ENCODE measurements around the gene IL32. TPM values are rescaled to one million over a fixed set of nuclear protein-coding genes. Genes with fewer than 3 reads are reported as not detected.
"Not testable (repeated sequence)": the region's sequence is repeated elsewhere in the genome, so short reads cannot be mapped to it uniquely, and the experiment has no call there.

IL32 gene
- total RNA-seq, 2 experiments from 2014 or later = 2,973 to 3,212 TPM

GRCh38 chr16:3069146-3069545 lies 3.7 kb downstream of the IL32 start:
- Mint-ChIP-seq H3K27ac (peak overlapping the region; percentile 94), H3K4me1 (peaks cover 65% of the 10 kb centered on the region), H3K36me3 (ENCODE audit: low read depth) (peaks cover 54% of the 10 kb centered on the region), H3K4me3 (peak overlapping the region; percentile 100)
- CTCF ChIA-PET = interaction anchor here (0.7 to 5.0 kb wide), 3 partner anchors 10 to 82 kb away, joined by 3 to 22 read pairs (median 3); no protein-coding TSS in a partner anchor
- H3K27me3 Mint-ChIP-seq, POLR2A ChIA-PET, DNase-seq, H3K9me3 Mint-ChIP-seq: not testable (repeated sequence)

GRCh38 chr16:3070608-3071111 lies 5.2 kb downstream of the IL32 start:
- peak overlapping the region; percentile 94 for H3K27ac Mint-ChIP-seq
- ChIA-PET CTCF (interaction anchor here (0.7 to 5.0 kb wide), 8 partner anchors 7 to 59 kb away, joined by 3 to 22 read pairs (median 6); no protein-coding TSS in a partner anchor), POLR2A (interaction anchor here (0.7 to 1.0 kb wide), 3 partner anchors 26 to 59 kb away, joined by 3 read pairs; no protein-coding TSS in a partner anchor)
- peak overlapping the region; percentile 8 for H3K4me3 Mint-ChIP-seq
- no peaks in the 10 kb centered on the region for H3K9me3 Mint-ChIP-seq
- peaks cover 55% of the 10 kb centered on the region for H3K36me3 Mint-ChIP-seq (ENCODE audit: low read depth)
- no peak for DNase-seq
- peaks cover 67% of the 10 kb centered on the region for H3K4me1 Mint-ChIP-seq
- no peaks in the 10 kb centered on the region for H3K27me3 Mint-ChIP-seq

- DNase-seq = no peak
- Mint-ChIP-seq H3K4me1 (peaks cover 77% of the 10 kb centered on the region), H3K27ac (peak overlapping the region; percentile 94), H3K4me3 (peak overlapping the region; percentile 35), H3K36me3 (ENCODE audit: low read depth) (peaks cover 45% of the 10 kb centered on the region), H3K27me3 (no peaks in the 10 kb centered on the region), H3K9me3 (no peaks in the 10 kb centered on the region)
- CTCF ChIA-PET = interaction anchor here (1.4 to 5.0 kb wide), 5 partner anchors 8 to 58 kb away, joined by 3 to 22 read pairs (median 9); no protein-coding TSS in a partner anchor
- POLR2A ChIA-PET = interaction anchor here (1.0 kb wide), 2 partner anchors 25 to 58 kb away, joined by 3 read pairs; no protein-coding TSS in a partner anchor
Measured at GRCh38 chr16:3071655-3072054, 6.2 kb downstream of the IL32 start.

GRCh38 chr16:3072148-3072547 lies 6.7 kb downstream of the IL32 start:
- Mint-ChIP-seq H3K36me3 (ENCODE audit: low read depth) (peaks cover 45% of the 10 kb centered on the region), H3K27ac (peak overlapping the region; percentile 94), H3K4me1 (peaks cover 82% of the 10 kb centered on the region), H3K4me3 (peak overlapping the region; percentile 35)
- POLR2A ChIA-PET, H3K27me3 Mint-ChIP-seq, H3K9me3 Mint-ChIP-seq: not testable (repeated sequence)
- DNase-seq = peak; percentile 29
- CTCF ChIA-PET = interaction anchor here (1.4 to 2.7 kb wide), 3 partner anchors 9 to 58 kb away, joined by 3 to 9 read pairs (median 9); no protein-coding TSS in a partner anchor

GRCh38 chr16:3072576-3073263 lies 7.3 kb downstream of the IL32 start:
- peaks cover 43% of the 10 kb centered on the region for H3K36me3 Mint-ChIP-seq (ENCODE audit: low read depth)
- H3K4me1 Mint-ChIP-seq = peaks cover 87% of the 10 kb centered on the region
- POLR2A ChIA-PET, H3K27me3 Mint-ChIP-seq, H3K9me3 Mint-ChIP-seq: not testable (repeated sequence)
- peak; percentile 68 for DNase-seq
- peak overlapping the region; percentile 84 for H3K4me3 Mint-ChIP-seq
- peak overlapping the region; percentile 98 for H3K27ac Mint-ChIP-seq
- CTCF ChIA-PET = interaction anchor here (0.5 to 5.8 kb wide), 4 partner anchors 39 to 57 kb away, joined by 3 to 31 read pairs (median 9); no protein-coding TSS in a partner anchor

GRCh38 chr16:3073448-3073847 lies 8.0 kb downstream of the IL32 start:
- no peaks in the 10 kb centered on the region for H3K27me3 Mint-ChIP-seq
- POLR2A ChIA-PET = no interaction called here

GRCh38 chr16:3074860-3075522 lies 9.6 kb downstream of the IL32 start:
- Mint-ChIP-seq H3K4me3 (peak overlapping the region; percentile 84), H3K27ac (peak overlapping the region; percentile 98), H3K4me1 (peaks cover 91% of the 10 kb centered on the region), H3K36me3 (ENCODE audit: low read depth) (peaks cover 41% of the 10 kb centered on the region), H3K9me3 (peaks cover 13% of the 10 kb centered on the region), H3K27me3 (no peaks in the 10 kb centered on the region)
- DNase-seq = peak; percentile 94
- ChIA-PET POLR2A (interaction anchor here (0.5 to 2.8 kb wide), 7 partner anchors 9 to 55 kb away, joined by 3 to 21 read pairs (median 3); partner anchors contain the start of gene IL32), CTCF (interaction anchor here (0.6 to 5.8 kb wide), 14 partner anchors 9 to 148 kb away, joined by 3 to 31 read pairs (median 4); partner anchors contain the start of gene IL32)

More at GRCh38 chr16:3073448-3073847, 8.0 kb downstream of the IL32 start:
- peak overlapping the region; percentile 84 for H3K4me3 Mint-ChIP-seq
- DNase-seq = no peak
- H3K9me3 Mint-ChIP-seq = peaks cover 6% of the 10 kb centered on the region
- H3K27ac Mint-ChIP-seq = peak overlapping the region; percentile 98
- CTCF ChIA-PET = interaction anchor here (0.5 to 5.8 kb wide), 2 partner anchors 38 to 56 kb away, joined by 3 to 31 read pairs; no protein-coding TSS in a partner anchor
- peaks cover 91% of the 10 kb centered on the region for H3K4me1 Mint-ChIP-seq
- H3K36me3 Mint-ChIP-seq (ENCODE audit: low read depth) = peaks cover 43% of the 10 kb centered on the region

- Mint-ChIP-seq H3K27me3 (no peaks in the 10 kb centered on the region), H3K27ac (peak overlapping the region; percentile 98), H3K4me3 (peak overlapping the region; percentile 84), H3K4me1 (peaks cover 87% of the 10 kb centered on the region), H3K9me3 (peaks cover 14% of the 10 kb centered on the region), H3K36me3 (ENCODE audit: low read depth) (peaks cover 38% of the 10 kb centered on the region)
- ChIA-PET CTCF (interaction anchor here (1.0 to 5.8 kb wide), 13 partner anchors 10 to 83 kb away, joined by 3 to 31 read pairs (median 5); partner anchors contain the start of gene IL32), POLR2A (interaction anchor here (0.8 to 2.8 kb wide), 5 partner anchors 10 to 54 kb away, joined by 3 to 21 read pairs (median 3); partner anchors contain the start of gene IL32)
- DNase-seq = no peak
Measured at GRCh38 chr16:3075523-3075915, 10.1 kb downstream of the IL32 start.

GRCh38 chr16:3075946-3076345 lies 10.5 kb downstream of the IL32 start:
- POLR2A ChIA-PET = interaction anchor here (2.0 to 2.8 kb wide), 2 partner anchors 10 to 54 kb away, joined by 14 to 21 read pairs; partner anchors contain the start of gene IL32
- H3K36me3 Mint-ChIP-seq (ENCODE audit: low read depth) = peaks cover 40% of the 10 kb centered on the region

GRCh38 chr16:3076577-3076976 lies 11.1 kb downstream of the IL32 start:
- Mint-ChIP-seq H3K36me3 (ENCODE audit: low read depth) (peaks cover 45% of the 10 kb centered on the region), H3K4me1 (peaks cover 85% of the 10 kb centered on the region), H3K9me3 (peaks cover 19% of the 10 kb centered on the region), H3K27me3 (no peaks in the 10 kb centered on the region), H3K27ac (peak overlapping the region; percentile 98), H3K4me3 (peak overlapping the region; percentile 84)
- DNase-seq = no peak
- POLR2A ChIA-PET = interaction anchor here (0.6 to 2.8 kb wide), 3 partner anchors 9 to 53 kb away, joined by 3 to 21 read pairs (median 14); partner anchors contain the start of gene IL32
- CTCF ChIA-PET = interaction anchor here (0.7 to 5.8 kb wide), 12 partner anchors 10 to 82 kb away, joined by 3 to 31 read pairs (median 6); partner anchors contain the start of gene IL32

More at GRCh38 chr16:3075946-3076345, 10.5 kb downstream of the IL32 start:
- DNase-seq, H3K27me3 Mint-ChIP-seq: not testable (repeated sequence)
- CTCF ChIA-PET = interaction anchor here (0.7 to 5.8 kb wide), 10 partner anchors 10 to 82 kb away, joined by 3 to 31 read pairs (median 6); partner anchors contain the start of gene IL32
- peak overlapping the region; percentile 84 for H3K4me3 Mint-ChIP-seq
- peaks cover 16% of the 10 kb centered on the region for H3K9me3 Mint-ChIP-seq
- peaks cover 87% of the 10 kb centered on the region for H3K4me1 Mint-ChIP-seq
- H3K27ac Mint-ChIP-seq = peak overlapping the region; percentile 98

GRCh38 chr16:3080024-3080423 lies 14.6 kb downstream of the IL32 start:
- Mint-ChIP-seq H3K4me3 (no peak overlapping the region), H3K4me1 (peaks cover 80% of the 10 kb centered on the region), H3K27me3 (no peaks in the 10 kb centered on the region), H3K9me3 (peaks cover 19% of the 10 kb centered on the region), H3K27ac (no peak overlapping the region), H3K36me3 (ENCODE audit: low read depth) (peaks cover 52% of the 10 kb centered on the region)
- CTCF ChIA-PET = interaction anchor here (1.0 to 2.0 kb wide), 6 partner anchors 9 to 49 kb away, joined by 5 to 12 read pairs (median 6); partner anchors contain the start of gene IL32
- DNase-seq = no peak
- POLR2A ChIA-PET = no interaction called here

GRCh38 chr16:3081957-3082356 lies 16.5 kb downstream of the IL32 start:
- H3K4me3 Mint-ChIP-seq, H3K27me3 Mint-ChIP-seq, CTCF ChIA-PET, DNase-seq, POLR2A ChIA-PET, H3K27ac Mint-ChIP-seq: not testable (repeated sequence)
- Mint-ChIP-seq H3K36me3 (ENCODE audit: low read depth) (peaks cover 51% of the 10 kb centered on the region), H3K4me1 (peaks cover 74% of the 10 kb centered on the region), H3K9me3 (peaks cover 19% of the 10 kb centered on the region)
